GM23338 (cell line): ENCODE data around the gene KLHL8. TPM values are rescaled to one million over a fixed set of nuclear protein-coding genes. Genes with fewer than 3 reads are reported as not detected.
A peak's percentile ranks its signal among the peaks of the same experiment; 100 is the strongest.

Source experiments
- ATAC-seq: fragments of 200-7000 bp; cut with Tn5 transposase; 3 replicates; pipeline ENCODE4 v1.9.1; 2020
- DNase-seq: peaks from one replicate; pipeline ENCODE4 v3.0.0-alpha.2; 2015; ENCODE audit warnings: low spot score
- H2AFZ ChIP-seq: fragments of 200-600 bp; sonication (generic); 2 replicates; pipeline ENCODE4 v1.8.0; 2016; ENCODE audit warnings: antibody characterized with exemption, mild to moderate bottlenecking, moderate library complexity
- H3F3A ChIP-seq: fragments of 200-600 bp; sonication (generic); replicated peaks from 2 replicates; pipeline ENCODE4 v1.8.0; 2017; ENCODE audit warnings: antibody characterized with exemption, mixed run types, low read depth
- H3K27ac ChIP-seq: fragments of 200-600 bp; sonication (generic); 2 replicates; pipeline ENCODE4 v1.6.1; 2016; ENCODE audit warnings: low read depth
- H3K27me3 ChIP-seq: fragments of 200-600 bp; sonication (generic); 2 replicates; pipeline ENCODE4 v1.8.0; 2016; ENCODE audit warnings: mild to moderate bottlenecking, mixed run types, moderate library complexity; ENCODE audit not compliant: insufficient read depth
- H3K36me3 ChIP-seq: fragments of 200-600 bp; sonication (generic); 2 replicates; pipeline ENCODE4 v1.8.0; 2016; ENCODE audit warnings: mild to moderate bottlenecking; ENCODE audit not compliant: insufficient read depth
- H3K4me1 ChIP-seq: fragments of 200-600 bp; sonication (generic); 2 replicates; pipeline ENCODE4 v1.8.0; 2016; ENCODE audit warnings: mild to moderate bottlenecking, moderate library complexity; ENCODE audit not compliant: insufficient read depth
- H3K4me2 ChIP-seq: fragments of 200-600 bp; sonication (generic); 2 replicates; pipeline ENCODE4 v1.7.1; 2017; ENCODE audit warnings: mixed run types
- H3K4me3 ChIP-seq: fragments of 200-600 bp; sonication (generic); 2 replicates; pipeline ENCODE4 v1.6.1; 2016; ENCODE audit warnings: mixed run types
- H3K79me2 ChIP-seq: fragments of 200-600 bp; sonication (generic); replicated peaks from 2 replicates; pipeline ENCODE4 v1.8.0; 2017; ENCODE audit warnings: mild to moderate bottlenecking; ENCODE audit not compliant: insufficient read depth
- H3K9me2 ChIP-seq: fragments of 200-600 bp; sonication (generic); 2 replicates; pipeline ENCODE4 v1.8.0; 2017; ENCODE audit not compliant: insufficient read depth
- H4K20me1 ChIP-seq: fragments of 200-600 bp; sonication (generic); replicated peaks from 2 replicates; pipeline ENCODE4 v1.8.0; 2017; ENCODE audit warnings: mild to moderate bottlenecking; ENCODE audit not compliant: insufficient read depth
- H3K27ac Mint-ChIP-seq: 2 replicates; pipeline ENCODE4 v1.8.0; 2020; ENCODE audit warnings: inconsistent platforms, mild to moderate bottlenecking, moderate library complexity, mixed read lengths
- H3K27me3 Mint-ChIP-seq: 3 replicates; pipeline ENCODE4 v1.8.0; 2022; ENCODE audit warnings: low read depth, mild to moderate bottlenecking, moderate library complexity, mixed read lengths, inconsistent platforms; ENCODE audit not compliant: insufficient read depth, poor library complexity
- H3K36me3 Mint-ChIP-seq: 3 replicates; pipeline ENCODE4 v1.8.0; 2021; ENCODE audit warnings: low read depth, mild to moderate bottlenecking, inconsistent platforms, moderate library complexity, mixed read lengths
- H3K4me1 Mint-ChIP-seq: 3 replicates; pipeline ENCODE4 v1.8.0; 2020; ENCODE audit warnings: mild to moderate bottlenecking, inconsistent platforms, mixed read lengths
- H3K4me3 Mint-ChIP-seq: 3 replicates; pipeline ENCODE4 v1.8.0; 2021; ENCODE audit warnings: moderate library complexity, mild to moderate bottlenecking, inconsistent platforms, mixed read lengths
- H3K9me3 Mint-ChIP-seq: 3 replicates; pipeline ENCODE4 v1.8.0; 2020; ENCODE audit warnings: moderate library complexity, mild to moderate bottlenecking, inconsistent platforms, mixed read lengths
- CREB1 ChIP-seq: fragments of 250-450 bp; sonication (Bioruptor Pico); IDR thresholded peaks from 2 replicates; pipeline ENCODE4 v1.5.0; 2020; ENCODE audit warnings: low read depth, mild to moderate bottlenecking, moderate library complexity
- CTCF ChIP-seq, 2 experiments: fragments of 200-600 bp in 1 of 2; sonication (generic) in 1 of 2; conservative IDR thresholded peaks; 2 replicates each; pipeline versions ENCODE4 v1.5.1 to v1.6.1; 2016 to 2017; ENCODE audit warnings: antibody characterized with exemption in 2 of 2, low read depth in 2 of 2, mild to moderate bottlenecking in 2 of 2, moderate library complexity in 1 of 2
- ETS1 ChIP-seq: IDR thresholded peaks from 2 replicates; pipeline ENCODE4 v1.6.1; 2016; ENCODE audit warnings: antibody characterized with exemption
- JUNB ChIP-seq: IDR thresholded peaks from one replicate; pipeline ENCODE4 v1.6.1; 2016; ENCODE audit warnings: antibody characterized with exemption; ENCODE audit not compliant: unreplicated experiment
- REST ChIP-seq: IDR thresholded peaks from one replicate; pipeline ENCODE4 v1.6.1; 2018; ENCODE audit warnings: antibody characterized with exemption; ENCODE audit not compliant: unreplicated experiment
- STAT1 ChIP-seq: IDR thresholded peaks from one replicate; pipeline ENCODE4 v1.6.1; 2016; ENCODE audit warnings: antibody characterized with exemption; ENCODE audit not compliant: unreplicated experiment
- ZNF114 ChIP-seq: fragments of 250-450 bp; sonication (Bioruptor Pico); IDR thresholded peaks from 2 replicates; pipeline ENCODE4 v1.5.0; 2020; ENCODE audit warnings: mild to moderate bottlenecking, moderate library complexity
- ZNF462 ChIP-seq: fragments of 250-450 bp; sonication (Bioruptor Pico); IDR thresholded peaks from 2 replicates; pipeline ENCODE4 v1.5.0; 2020; ENCODE audit warnings: mild to moderate bottlenecking, moderate library complexity
- polyA plus RNA-seq: library from polyadenylated mRNA; unstranded; fragments of >200 nt; fragmentation: Nextera tagmentation; extraction: Ambion mirVana; gene quantifications from 2 replicates; pipeline ENCODE4 v1.2.1, GENCODE V29; 2016
- total RNA-seq: library from RNA; depleted of rRNA; stranded (reverse); fragments of >200 nt; shearing (Covaris generic); gene quantifications from 2 replicates; pipeline ENCODE4 v1.2.3, GENCODE V29; 2014

Gene KLHL8
- total and polyA plus RNA-seq, 2 experiments from 2014 or later = 3.3 to 7.2 TPM

GRCh38 chr4:87150498-87151261, 69.7 kb downstream of the KLHL8 start:
- no peaks in the 10 kb centered on the region for H3F3A ChIP-seq
- H3K9me2 ChIP-seq = no peaks in the 10 kb centered on the region
- no peaks in the 10 kb centered on the region for H4K20me1 ChIP-seq
- no peaks in the 10 kb centered on the region for H3K9me3 Mint-ChIP-seq
- no peak overlapping the region for H3K27ac ChIP-seq
- H3K4me2 ChIP-seq = no peak overlapping the region
- no peak overlapping the region for H3K4me3 ChIP-seq
- peaks cover 9% of the 10 kb centered on the region; the same call in 2 of the 3 replicates for H3K4me1 Mint-ChIP-seq
- peak; percentile 87 for DNase-seq
- no peak overlapping the region for H3K4me3 Mint-ChIP-seq
- no peaks in the 10 kb centered on the region for H3K79me2 ChIP-seq
- 0 out of 3 replicates have a peak, but pooled peaks cover under 1% of the 10 kb centered on the region for H3K36me3 Mint-ChIP-seq
- TF ChIP-seq CREB1 (CRISPR knock-in tag) (no peak), CTCF (conservative IDR thresholded peaks at IDR 0.05; ENCODE audit: low read depth in 2 of 2) (peak; percentile 81 to 98), ETS1 (no peak), ZNF114 (CRISPR knock-in tag) (no peak)
- peak; percentile 58 for ATAC-seq
- 0 out of 2 replicates have a peak, but pooled peaks cover 3% of the 10 kb centered on the region for H3K4me1 ChIP-seq
- H3K36me3 ChIP-seq = no peaks in the 10 kb centered on the region
- H3K27me3 Mint-ChIP-seq = no peaks in the 10 kb centered on the region
- H3K27ac Mint-ChIP-seq = no peak overlapping the region
- no peaks in the 10 kb centered on the region for H3K27me3 ChIP-seq
- H2AFZ ChIP-seq = no peak overlapping the region

- no peaks in the 10 kb centered on the region for H3K36me3 ChIP-seq
- no peaks in the 10 kb centered on the region for H3K9me2 ChIP-seq
- H3K4me1 ChIP-seq = no peaks in the 10 kb centered on the region
- Mint-ChIP-seq H3K4me3 (no peak overlapping the region), H3K4me1 (peaks cover 9% of the 10 kb centered on the region; the same call in 2 of the 3 replicates), H3K27me3 (no peaks in the 10 kb centered on the region), H3K9me3 (no peaks in the 10 kb centered on the region), H3K36me3 (peaks cover 17% of the 10 kb centered on the region; the same call in 2 of the 3 replicates), H3K27ac (no peak overlapping the region)
- no peak for DNase-seq
- H3F3A ChIP-seq = no peaks in the 10 kb centered on the region
- no peak overlapping the region for H3K4me3 ChIP-seq
- H3K27me3 ChIP-seq = no peaks in the 10 kb centered on the region
- H3K79me2 ChIP-seq = no peaks in the 10 kb centered on the region
- H3K27ac ChIP-seq = no peak overlapping the region
- H3K4me2 ChIP-seq = no peak overlapping the region
- no peak for ATAC-seq
- no peak overlapping the region for H2AFZ ChIP-seq
- H4K20me1 ChIP-seq = no peaks in the 10 kb centered on the region
- TF ChIP-seq REST (no peak), STAT1 (no peak), ZNF462 (CRISPR knock-in tag) (no peak), JUNB (no peak)
These were observed 73.3 kb downstream of the KLHL8 start for GRCh38 chr4:87147116-87147515.
